Esophagus (tissue), 2 donors: ENCODE data around the gene GMEB2. TPM values are rescaled to one million over a fixed set of nuclear protein-coding genes. Genes with fewer than 3 reads are reported as not detected.

ENCODE experiments used
- H3K27ac ChIP-seq, 2 donors: one replicate each; pipeline ENCODE4 v1.5.1; 2013; ENCODE audit warnings: low read depth in 2 of 2, mild to moderate bottlenecking in 2 of 2, inconsistent platforms in 1 of 2, low read length in 1 of 2, moderate library complexity in 1 of 2
- H3K27me3 ChIP-seq, 2 donors: one replicate each; pipeline ENCODE4 v1.6.1; 2013; ENCODE audit warnings: low read length in 2 of 2, control low read depth in 1 of 2, mild to moderate bottlenecking in 1 of 2; ENCODE audit not compliant: insufficient read depth in 2 of 2, control insufficient read depth in 1 of 2
- H3K36me3 ChIP-seq, 2 donors: one replicate each; pipeline ENCODE4 v1.6.1; 2013; ENCODE audit warnings: low read length in 1 of 2; ENCODE audit not compliant: control insufficient read depth in 2 of 2, insufficient read depth in 2 of 2
- H3K4me1 ChIP-seq, 2 donors: one replicate each; pipeline ENCODE4 v1.6.1; 2013; ENCODE audit warnings: low read length in 1 of 2; ENCODE audit not compliant: control insufficient read depth in 2 of 2, insufficient read depth in 2 of 2
- H3K4me3 ChIP-seq, 2 donors: one replicate each; pipeline ENCODE4 v1.5.1; 2013; ENCODE audit warnings: low read length in 2 of 2, mild to moderate bottlenecking in 2 of 2, low read depth in 1 of 2, moderate library complexity in 1 of 2
- H3K9me3 ChIP-seq, 2 donors: one replicate each; pipeline ENCODE4 v1.6.1; 2013; ENCODE audit warnings: mild to moderate bottlenecking in 2 of 2, low read depth in 1 of 2, low read length in 1 of 2, moderate library complexity in 1 of 2; ENCODE audit not compliant: control insufficient read depth in 2 of 2, insufficient read depth in 1 of 2
- WGBS, 2 donors: extraction: QIAGEN DNeasy Blood & Tissue Kit; methylation state at CpG; one replicate each; pipeline ENCODE4 v1.1.7; 2013; 5-methylcytosine and 5-hydroxymethylcytosine counted together
- polyA plus RNA-seq, 2 donors: library from polyadenylated mRNA; stranded (reverse); fragments of 200-250 nt; gene quantifications; one replicate each; pipeline ENCODE4 v1.2.3, GENCODE V29; 2013
- donor health status: healthy with polysubstance abuse.
- donor health status: Bipolar disorder and iron deficiency.

The GMEB2 gene
- polyA plus RNA-seq, 2 donors, result 7.6 to 8.8 TPM

GRCh38 chr20:63627751-63628245 lies 897 bp upstream of the GMEB2 start:
- H3K4me3 ChIP-seq, result peak overlapping the region; percentile 81 to 99
- H3K4me1 ChIP-seq, result peaks cover 2 to 4% of the 10 kb centered on the region in 2 donors
- H3K27me3 ChIP-seq, result no peaks in the 10 kb centered on the region
- H3K36me3 ChIP-seq, result peaks cover 0 to under 1% of the 10 kb centered on the region in 2 donors
- no peaks in the 10 kb centered on the region for H3K9me3 ChIP-seq
- peak overlapping the region; percentile 98 to 99 for H3K27ac ChIP-seq
- 5 to 7% methylated on average over 25 to 28 of the region's 28 CpGs for WGBS, 2 donors

- Histone ChIP-seq H3K27ac (peak overlapping the region; percentile 98 to 99), H3K9me3 (no peaks in the 10 kb centered on the region)
- WGBS, 2 donors, result 0% methylated on average over 49 to 68 of the region's 68 CpGs
Measured at GRCh38 chr20:63627129-63627750, 339 bp upstream of the GMEB2 start.

GRCh38 chr20:63625771-63626423 lies 1.0 kb downstream of the GMEB2 start:
- Histone ChIP-seq H3K27me3 (no peaks in the 10 kb centered on the region), H3K9me3 (no peaks in the 10 kb centered on the region), H3K4me1 (peaks cover 2% of the 10 kb centered on the region in 2 donors), H3K36me3 (peaks cover 0 to 3% of the 10 kb centered on the region in 2 donors), H3K4me3 (peak overlapping the region; percentile 81 to 98), H3K27ac (peak overlapping the region; percentile 98 to 99)
- 10 to 14% methylated on average over 25 to 36 of the region's 36 CpGs for WGBS, 2 donors

More at GRCh38 chr20:63627129-63627750, 339 bp upstream of the GMEB2 start:
- Histone ChIP-seq H3K36me3 (peaks cover 0 to 3% of the 10 kb centered on the region in 2 donors), H3K27me3 (no peaks in the 10 kb centered on the region), H3K4me1 (peaks cover 2 to 4% of the 10 kb centered on the region in 2 donors), H3K4me3 (peak overlapping the region; percentile 81 to 99)

GRCh38 chr20:63624486-63624885 lies 2.4 kb downstream of the GMEB2 start:
- no peak overlapping the region for H3K27ac ChIP-seq
- peaks cover 2% of the 10 kb centered on the region in 2 donors for H3K4me1 ChIP-seq
- peaks cover 0 to 5% of the 10 kb centered on the region in 2 donors for H3K36me3 ChIP-seq
- H3K27me3 ChIP-seq, result no peaks in the 10 kb centered on the region
- no peak overlapping the region for H3K4me3 ChIP-seq
- 88% methylated on average over 15 of the region's 15 CpGs for WGBS, 2 donors
- no peaks in the 10 kb centered on the region for H3K9me3 ChIP-seq

GRCh38 chr20:63622732-63623131 lies 4.2 kb downstream of the GMEB2 start:
- Histone ChIP-seq H3K27me3 (no peaks in the 10 kb centered on the region), H3K9me3 (no peaks in the 10 kb centered on the region), H3K27ac (no peak overlapping the region), H3K36me3 (peaks cover 3 to 20% of the 10 kb centered on the region in 2 donors), H3K4me1 (peaks cover 0 to 4% of the 10 kb centered on the region in 2 donors), H3K4me3 (no peak overlapping the region)
- 95 to 96% methylated on average over 14 of the region's 14 CpGs for WGBS, 2 donors

GRCh38 chr20:63622096-63622495 lies 4.8 kb downstream of the GMEB2 start:
- Histone ChIP-seq H3K27me3 (no peaks in the 10 kb centered on the region), H3K4me1 (peaks cover 0 to 4% of the 10 kb centered on the region in 2 donors), H3K4me3 (no peak overlapping the region), H3K27ac (no peak overlapping the region), H3K9me3 (no peaks in the 10 kb centered on the region), H3K36me3 (peaks cover 3 to 26% of the 10 kb centered on the region in 2 donors)
- 94 to 95% methylated on average over 4 of the region's 4 CpGs for WGBS, 2 donors

- Histone ChIP-seq H3K27ac (no peak overlapping the region), H3K36me3 (peaks cover 3 to 32% of the 10 kb centered on the region in 2 donors), H3K27me3 (no peaks in the 10 kb centered on the region), H3K4me3 (no peak overlapping the region), H3K4me1 (peaks cover 0 to 4% of the 10 kb centered on the region in 2 donors), H3K9me3 (no peaks in the 10 kb centered on the region)
- 68 to 74% methylated on average over 8 of the region's 8 CpGs for WGBS, 2 donors
Measured at GRCh38 chr20:63620991-63621390, 5.9 kb downstream of the GMEB2 start.

GRCh38 chr20:63619505-63619904 lies 7.4 kb downstream of the GMEB2 start:
- 91% methylated on average over 13 of the region's 13 CpGs for WGBS, 2 donors
- no peaks in the 10 kb centered on the region for H3K27me3 ChIP-seq
- peaks cover 0 to 2% of the 10 kb centered on the region in 2 donors for H3K4me1 ChIP-seq
- H3K36me3 ChIP-seq, result peaks cover 3 to 35% of the 10 kb centered on the region in 2 donors
- no peak overlapping the region for H3K27ac ChIP-seq
- H3K9me3 ChIP-seq, result no peaks in the 10 kb centered on the region
- no peak overlapping the region for H3K4me3 ChIP-seq

- H3K27me3 ChIP-seq, result no peaks in the 10 kb centered on the region
- no peak overlapping the region for H3K27ac ChIP-seq
- H3K4me1 ChIP-seq, result peaks cover 0 to 2% of the 10 kb centered on the region in 2 donors
- no peak overlapping the region for H3K4me3 ChIP-seq
- H3K36me3 ChIP-seq, result peaks cover 3 to 35% of the 10 kb centered on the region in 2 donors
- no peaks in the 10 kb centered on the region for H3K9me3 ChIP-seq
- 94% methylated on average over 16 of the region's 16 CpGs for WGBS, 2 donors
Measured at GRCh38 chr20:63619086-63619485, 7.8 kb downstream of the GMEB2 start.
